ENCODE measurements around the gene ZFP36L1.

The ZFP36L1 gene

DNA sequence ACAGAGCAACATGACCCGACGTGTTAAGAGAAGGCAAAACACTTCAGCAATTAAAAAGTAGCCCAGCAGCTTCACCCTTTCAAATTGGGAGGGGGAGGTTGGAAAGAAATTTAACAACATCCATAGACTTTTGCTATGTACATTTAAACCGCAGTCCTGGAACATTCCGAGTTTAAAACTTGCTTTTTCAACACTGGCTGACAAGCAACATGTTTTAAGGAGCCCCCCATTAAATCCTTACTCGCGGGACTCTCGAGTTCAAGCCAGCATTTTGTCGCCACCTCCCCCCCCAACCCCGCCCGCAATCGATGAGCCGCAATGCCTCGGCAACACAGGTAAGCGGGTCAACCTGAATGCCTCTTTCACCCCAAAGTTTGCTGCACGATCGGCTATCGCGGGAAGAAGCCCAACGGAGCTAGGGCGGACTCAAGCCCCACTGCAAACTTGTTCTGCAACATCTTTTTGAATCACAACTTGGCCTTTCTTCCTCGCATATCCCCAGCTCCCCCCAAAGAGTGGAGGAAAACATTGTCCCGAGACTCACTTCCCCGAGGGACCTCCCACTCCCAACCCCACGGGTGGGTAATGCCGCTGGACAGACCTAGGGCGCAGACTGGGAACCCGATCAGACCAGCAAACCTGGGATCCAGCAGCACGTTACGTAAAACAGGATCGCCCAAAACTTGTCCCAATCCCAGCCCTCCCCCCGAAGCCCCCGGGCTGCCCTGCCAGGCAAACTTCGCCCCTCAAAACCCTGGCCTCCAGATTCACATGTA is 777 bp downstream of the ZFP36L1 start:
- Histone ChIP-seq H3K36me3 (ENCODE audit: control insufficient read depth, low read length) (peaks cover 72% of the 10 kb centered on the region), H3K79me2 (ENCODE audit: control insufficient read depth, low read length) (peaks cover 78% of the 10 kb centered on the region), H4K20me1 (ENCODE audit: control insufficient read depth, insufficient read depth, low read depth, low read length) (peaks cover 19% of the 10 kb centered on the region), H3K4me3 (ENCODE audit: low read length) (peak overlapping the region; percentile 80), H3K27ac (ENCODE audit: low read depth, low read length) (peak overlapping the region; percentile 99), H3K4me2 (ENCODE audit: low read length) (peak overlapping the region; percentile 94), H3K4me1 (ENCODE audit: control insufficient read depth, low read length) (peaks cover 52% of the 10 kb centered on the region), H3K27me3 (ENCODE audit: control insufficient read depth, low read length) (no peaks in the 10 kb centered on the region), H3F3A (ENCODE audit: control insufficient read depth, insufficient read depth) (peaks cover 70% of the 10 kb centered on the region), H3K9me3 (ENCODE audit: control insufficient read depth, insufficient read depth, low read length) (no peaks in the 10 kb centered on the region), H3K9me2 (replicated peaks; ENCODE audit: control insufficient read depth, low read length) (no peaks in the 10 kb centered on the region)
- TF ChIP-seq, protein P1, sequence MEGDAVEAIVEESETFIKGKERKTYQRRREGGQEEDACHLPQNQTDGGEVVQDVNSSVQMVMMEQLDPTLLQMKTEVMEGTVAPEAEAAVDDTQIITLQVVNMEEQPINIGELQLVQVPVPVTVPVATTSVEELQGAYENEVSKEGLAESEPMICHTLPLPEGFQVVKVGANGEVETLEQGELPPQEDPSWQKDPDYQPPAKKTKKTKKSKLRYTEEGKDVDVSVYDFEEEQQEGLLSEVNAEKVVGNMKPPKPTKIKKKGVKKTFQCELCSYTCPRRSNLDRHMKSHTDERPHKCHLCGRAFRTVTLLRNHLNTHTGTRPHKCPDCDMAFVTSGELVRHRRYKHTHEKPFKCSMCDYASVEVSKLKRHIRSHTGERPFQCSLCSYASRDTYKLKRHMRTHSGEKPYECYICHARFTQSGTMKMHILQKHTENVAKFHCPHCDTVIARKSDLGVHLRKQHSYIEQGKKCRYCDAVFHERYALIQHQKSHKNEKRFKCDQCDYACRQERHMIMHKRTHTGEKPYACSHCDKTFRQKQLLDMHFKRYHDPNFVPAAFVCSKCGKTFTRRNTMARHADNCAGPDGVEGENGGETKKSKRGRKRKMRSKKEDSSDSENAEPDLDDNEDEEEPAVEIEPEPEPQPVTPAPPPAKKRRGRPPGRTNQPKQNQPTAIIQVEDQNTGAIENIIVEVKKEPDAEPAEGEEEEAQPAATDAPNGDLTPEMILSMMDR (IDR thresholded peaks at IDR 0.05; ENCODE audit: low read depth, low read length, poor library complexity, severe bottlenecking), result no peak
- no peak for TF ChIP-seq EZH2phosphoT487 (IDR thresholded peaks at IDR 0.05; ENCODE audit: borderline replicate concordance, low read length)

DNA sequence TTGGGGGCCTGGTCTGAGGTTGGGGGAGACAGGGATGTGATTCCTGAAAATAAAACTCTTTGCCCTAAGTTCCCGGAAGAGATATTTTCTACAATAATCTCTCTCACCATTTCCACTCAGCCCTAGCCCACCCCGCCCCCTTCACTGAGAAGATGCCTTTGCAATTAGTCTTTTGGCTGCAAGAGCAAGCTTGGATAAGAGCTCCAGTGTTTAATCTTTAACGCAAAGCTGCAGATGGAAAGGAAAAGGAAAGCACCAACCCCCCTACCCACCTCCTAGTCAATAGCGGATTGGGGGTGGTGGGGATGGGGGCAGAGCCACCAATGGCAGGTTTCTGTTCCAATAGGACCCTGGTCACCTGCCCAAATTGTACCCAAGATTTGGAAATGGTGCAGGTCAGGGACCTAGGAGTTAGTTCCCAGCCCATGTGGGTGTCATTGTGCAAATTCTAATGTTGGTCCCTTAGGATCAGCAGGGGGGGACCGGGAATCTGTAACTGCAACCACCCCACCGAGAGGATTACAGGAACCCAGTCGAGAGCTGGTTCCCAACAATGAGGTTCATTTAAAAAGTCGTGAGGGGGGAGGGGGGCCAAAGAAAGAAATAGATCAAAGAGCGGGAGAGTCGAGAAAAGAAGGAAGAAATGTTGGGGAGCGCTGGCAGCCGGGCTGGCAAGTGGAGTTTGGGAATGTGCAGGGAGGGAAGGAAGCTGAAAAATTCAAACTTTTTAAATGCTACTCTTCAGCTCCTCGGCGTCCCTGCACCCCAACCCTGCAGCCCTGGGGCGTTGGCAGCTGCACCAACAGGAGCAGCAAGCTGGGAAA is 1.6 kb downstream of the ZFP36L1 start:
- Histone ChIP-seq H3K9me2 (replicated peaks; ENCODE audit: control insufficient read depth, low read length) (no peaks in the 10 kb centered on the region), H4K20me1 (ENCODE audit: control insufficient read depth, insufficient read depth, low read depth, low read length) (peaks cover 19% of the 10 kb centered on the region), H3K4me2 (ENCODE audit: low read length) (peak overlapping the region; percentile 94), H3K79me2 (ENCODE audit: control insufficient read depth, low read length) (peaks cover 70% of the 10 kb centered on the region), H3K9me3 (ENCODE audit: control insufficient read depth, insufficient read depth, low read length) (no peaks in the 10 kb centered on the region), H3K4me3 (ENCODE audit: low read length) (peak overlapping the region; percentile 80), H3K27me3 (ENCODE audit: control insufficient read depth, low read length) (no peaks in the 10 kb centered on the region), H3K4me1 (ENCODE audit: control insufficient read depth, low read length) (peaks cover 52% of the 10 kb centered on the region), H3F3A (ENCODE audit: control insufficient read depth, insufficient read depth) (peaks cover 71% of the 10 kb centered on the region), H3K36me3 (ENCODE audit: control insufficient read depth, low read length) (peaks cover 73% of the 10 kb centered on the region), H3K27ac (ENCODE audit: low read depth, low read length) (peak overlapping the region; percentile 99)
- TF ChIP-seq EZH2phosphoT487 (IDR thresholded peaks at IDR 0.05; ENCODE audit: borderline replicate concordance, low read length), result no peak
- TF ChIP-seq, protein P1 (IDR thresholded peaks at IDR 0.05; ENCODE audit: low read depth, low read length, poor library complexity, severe bottlenecking), result no peak

DNA sequence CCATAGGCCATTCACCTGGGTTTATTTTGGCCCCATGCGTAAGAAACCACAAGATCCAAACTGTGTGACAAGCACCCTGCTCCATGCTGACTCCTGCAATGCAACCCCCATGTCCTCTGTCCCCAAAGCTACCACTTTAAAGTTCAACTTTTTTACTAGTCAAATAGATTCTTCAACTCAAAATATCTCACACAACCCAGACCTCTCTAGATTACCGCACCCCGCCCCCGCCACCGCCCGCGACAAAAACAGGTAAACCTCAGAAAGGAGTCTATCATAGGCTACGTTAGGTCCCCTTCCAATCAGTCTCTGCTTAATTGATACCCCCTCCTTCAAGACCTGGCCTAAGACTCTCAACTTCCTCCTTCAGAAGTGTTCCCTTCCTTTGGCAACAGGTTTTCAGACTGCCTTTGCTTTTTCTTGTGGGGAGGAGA is 2.2 kb downstream of the ZFP36L1 start:
- peaks cover 66% of the 10 kb centered on the region for H3K79me2 ChIP-seq (ENCODE audit: control insufficient read depth, low read length)
- no peaks in the 10 kb centered on the region for H3K9me3 ChIP-seq (ENCODE audit: control insufficient read depth, insufficient read depth, low read length)
- peaks cover 55% of the 10 kb centered on the region for H3K4me1 ChIP-seq (ENCODE audit: control insufficient read depth, low read length)
- no peak for TF ChIP-seq EZH2phosphoT487 (IDR thresholded peaks at IDR 0.05; ENCODE audit: borderline replicate concordance, low read length)
- TF ChIP-seq, protein P1 (IDR thresholded peaks at IDR 0.05; ENCODE audit: low read depth, low read length, poor library complexity, severe bottlenecking), result no peak
- peaks cover 72% of the 10 kb centered on the region for H3K36me3 ChIP-seq (ENCODE audit: control insufficient read depth, low read length)
- H4K20me1 ChIP-seq (ENCODE audit: control insufficient read depth, insufficient read depth, low read depth, low read length), result peaks cover 19% of the 10 kb centered on the region
- peaks cover 76% of the 10 kb centered on the region for H3F3A ChIP-seq (ENCODE audit: control insufficient read depth, insufficient read depth)
- peak overlapping the region; percentile 80 for H3K4me3 ChIP-seq (ENCODE audit: low read length)
- no peaks in the 10 kb centered on the region for H3K9me2 ChIP-seq (replicated peaks; ENCODE audit: control insufficient read depth, low read length)
- peak overlapping the region; percentile 99 for H3K27ac ChIP-seq (ENCODE audit: low read depth, low read length)
- peak overlapping the region; percentile 94 for H3K4me2 ChIP-seq (ENCODE audit: low read length)
- no peaks in the 10 kb centered on the region for H3K27me3 ChIP-seq (ENCODE audit: control insufficient read depth, low read length)

Data from DOHH2 (cell line).